HG02870 (cell line): ENCODE data around the gene TRA2B.

Source experiments
- ATAC-seq: cut with Tn5 transposase; IDR thresholded peaks from one replicate; pipeline ENCODE4 v1.9.1; 2021; ENCODE audit warnings: mild to moderate bottlenecking, moderate library complexity; ENCODE audit not compliant: unreplicated experiment

The TRA2B gene

GRCh38 chr3:185878920-185879319 lies 58.9 kb downstream of the TRA2B start:
- no peak for ATAC-seq

DNA sequence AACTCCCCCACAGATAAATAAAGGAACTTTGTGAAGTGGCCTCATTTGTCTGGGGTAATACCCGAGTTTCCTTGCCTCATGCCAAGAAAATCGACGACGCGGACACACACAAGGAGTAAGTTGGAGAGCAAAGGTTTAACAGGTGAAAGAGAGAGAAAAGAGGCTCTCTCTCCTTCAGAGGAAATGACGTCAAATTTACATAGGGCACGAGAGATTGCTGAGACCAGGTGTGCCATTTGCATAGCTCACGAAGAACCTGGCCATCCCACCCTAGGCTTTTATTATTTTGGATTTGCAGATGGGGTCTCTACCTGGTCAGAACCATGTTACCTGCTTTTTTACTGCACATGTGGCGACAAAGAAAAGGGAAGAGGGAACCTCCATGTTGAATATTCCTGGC lies 63.7 kb downstream of the TRA2B start:
- no peak for ATAC-seq

GRCh38 chr3:185867650-185868049 lies 70.2 kb downstream of the TRA2B start:
- no peak for ATAC-seq

DNA sequence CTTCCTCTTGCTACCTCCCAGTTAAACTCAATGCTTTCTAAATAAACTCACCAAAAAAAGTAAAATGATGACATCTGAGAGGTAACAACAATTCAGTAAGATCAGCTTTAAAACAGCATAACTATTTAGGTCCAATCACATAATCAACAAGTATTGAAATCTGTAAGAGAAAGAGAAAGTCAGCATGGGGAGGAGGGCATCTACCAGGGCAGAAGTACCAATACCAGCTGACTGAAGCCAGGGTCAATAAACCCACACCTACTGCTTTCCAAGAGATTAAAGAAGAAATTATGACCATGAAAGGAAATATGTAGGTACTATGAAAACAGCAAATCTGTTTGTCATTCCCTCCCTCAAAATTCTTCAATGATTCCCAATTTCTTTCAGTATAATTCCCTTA lies 70.8 kb downstream of the TRA2B start:
- no peak for ATAC-seq

GRCh38 chr3:185866555-185866954 lies 71.3 kb downstream of the TRA2B start:
- ATAC-seq = no peak
